ENCODE measurements around the gene RNU5D-1.

RNU5D-1 gene

DNA sequence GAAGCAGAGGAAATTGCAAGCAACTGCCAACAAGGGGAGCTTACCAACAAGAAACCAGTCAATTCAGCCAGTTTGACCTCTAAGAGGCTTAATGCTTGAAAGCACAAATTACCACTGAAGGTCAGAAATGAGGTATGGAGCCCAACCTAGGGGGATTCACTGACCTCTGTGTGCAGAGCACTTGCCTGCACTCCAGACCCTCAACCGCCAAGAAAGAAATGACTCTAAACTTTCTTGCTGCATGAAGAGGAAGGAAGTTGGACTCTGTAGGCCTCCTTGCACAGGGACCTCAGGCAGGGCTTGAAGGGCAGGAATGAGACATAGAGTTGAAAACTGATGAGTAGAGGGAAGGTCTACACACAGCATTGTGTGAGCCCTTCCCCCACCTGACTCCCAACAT, 46.4 kb downstream of the RNU5D-1 start:
- no peak overlapping the region for H3K9ac ChIP-seq (ENCODE audit: low read length)
- no peaks in the 10 kb centered on the region for H3K27me3 ChIP-seq (replicated peaks; ENCODE audit: insufficient read depth, low read length)
- H3K36me3 ChIP-seq (replicated peaks; ENCODE audit: insufficient read depth, low read length): no peaks in the 10 kb centered on the region
- no peak for DNase-seq
- no peaks in the 10 kb centered on the region for H4K20me1 ChIP-seq (ENCODE audit: insufficient read depth, low read length)
- H2AFZ ChIP-seq (ENCODE audit: low read length): no peak overlapping the region
- no peak overlapping the region for H3K4me3 ChIP-seq (ENCODE audit: low read length)
- no peak overlapping the region for H3K27ac ChIP-seq (ENCODE audit: low read length)
- no peaks in the 10 kb centered on the region for H3F3A ChIP-seq (ENCODE audit: insufficient read depth, low read length)
- H3K9me2 ChIP-seq (replicated peaks; ENCODE audit: insufficient read depth, low read length): no peaks in the 10 kb centered on the region
- H3K4me2 ChIP-seq (ENCODE audit: low read depth, low read length): no peak overlapping the region
- no peak for TF ChIP-seq EZH2phosphoT487 (IDR thresholded peaks at IDR 0.05; ENCODE audit: low read length)
- TF ChIP-seq, protein P1, sequence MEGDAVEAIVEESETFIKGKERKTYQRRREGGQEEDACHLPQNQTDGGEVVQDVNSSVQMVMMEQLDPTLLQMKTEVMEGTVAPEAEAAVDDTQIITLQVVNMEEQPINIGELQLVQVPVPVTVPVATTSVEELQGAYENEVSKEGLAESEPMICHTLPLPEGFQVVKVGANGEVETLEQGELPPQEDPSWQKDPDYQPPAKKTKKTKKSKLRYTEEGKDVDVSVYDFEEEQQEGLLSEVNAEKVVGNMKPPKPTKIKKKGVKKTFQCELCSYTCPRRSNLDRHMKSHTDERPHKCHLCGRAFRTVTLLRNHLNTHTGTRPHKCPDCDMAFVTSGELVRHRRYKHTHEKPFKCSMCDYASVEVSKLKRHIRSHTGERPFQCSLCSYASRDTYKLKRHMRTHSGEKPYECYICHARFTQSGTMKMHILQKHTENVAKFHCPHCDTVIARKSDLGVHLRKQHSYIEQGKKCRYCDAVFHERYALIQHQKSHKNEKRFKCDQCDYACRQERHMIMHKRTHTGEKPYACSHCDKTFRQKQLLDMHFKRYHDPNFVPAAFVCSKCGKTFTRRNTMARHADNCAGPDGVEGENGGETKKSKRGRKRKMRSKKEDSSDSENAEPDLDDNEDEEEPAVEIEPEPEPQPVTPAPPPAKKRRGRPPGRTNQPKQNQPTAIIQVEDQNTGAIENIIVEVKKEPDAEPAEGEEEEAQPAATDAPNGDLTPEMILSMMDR (IDR thresholded peaks at IDR 0.05; ENCODE audit: low read length): no peak
- H3K9me3 ChIP-seq (replicated peaks; ENCODE audit: insufficient read depth, low read length): no peaks in the 10 kb centered on the region
- no peaks in the 10 kb centered on the region for H3K4me1 ChIP-seq (ENCODE audit: low read length)
- H3K79me2 ChIP-seq (ENCODE audit: low read length): no peaks in the 10 kb centered on the region

DNA sequence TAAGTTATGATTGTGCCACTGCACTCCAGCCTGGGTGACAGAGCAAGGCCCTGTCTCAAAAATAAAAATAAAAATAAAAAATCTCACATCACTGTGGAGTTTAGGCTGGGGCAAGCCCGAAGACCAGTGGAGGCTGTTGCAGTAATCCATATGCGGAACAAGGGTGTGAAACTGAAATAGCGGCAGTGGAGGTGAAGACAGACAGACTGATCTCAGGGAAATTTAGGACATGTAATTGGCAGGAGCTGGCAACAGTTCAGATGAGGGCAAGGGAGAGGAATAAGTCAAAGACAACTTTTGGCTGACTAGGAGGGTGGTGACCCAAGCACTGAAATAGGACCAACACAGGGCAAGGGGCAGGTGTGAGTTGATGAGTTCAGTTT, 48.1 kb downstream of the RNU5D-1 start:
- Histone ChIP-seq H3K9me3 (replicated peaks; ENCODE audit: insufficient read depth, low read length) (no peaks in the 10 kb centered on the region), H2AFZ (ENCODE audit: low read length) (no peak overlapping the region), H3K27ac (ENCODE audit: low read length) (no peak overlapping the region), H3K9ac (ENCODE audit: low read length) (no peak overlapping the region), H3K79me2 (ENCODE audit: low read length) (no peaks in the 10 kb centered on the region), H3K4me2 (ENCODE audit: low read depth, low read length) (no peak overlapping the region), H3F3A (ENCODE audit: insufficient read depth, low read length) (no peaks in the 10 kb centered on the region), H3K4me3 (ENCODE audit: low read length) (no peak overlapping the region), H3K9me2 (replicated peaks; ENCODE audit: insufficient read depth, low read length) (no peaks in the 10 kb centered on the region), H3K4me1 (ENCODE audit: low read length) (no peaks in the 10 kb centered on the region), H3K36me3 (replicated peaks; ENCODE audit: insufficient read depth, low read length) (no peaks in the 10 kb centered on the region), H4K20me1 (ENCODE audit: insufficient read depth, low read length) (no peaks in the 10 kb centered on the region), H3K27me3 (replicated peaks; ENCODE audit: insufficient read depth, low read length) (no peaks in the 10 kb centered on the region)
- TF ChIP-seq EZH2 (optimal IDR thresholded peaks at IDR 0.05; ENCODE audit: low read depth, low read length): no peak
- TF ChIP-seq EZH2phosphoT487 (IDR thresholded peaks at IDR 0.05; ENCODE audit: low read length): no peak
- TF ChIP-seq, protein P1 (IDR thresholded peaks at IDR 0.05; ENCODE audit: low read length): no peak
- no peak for DNase-seq

DNA sequence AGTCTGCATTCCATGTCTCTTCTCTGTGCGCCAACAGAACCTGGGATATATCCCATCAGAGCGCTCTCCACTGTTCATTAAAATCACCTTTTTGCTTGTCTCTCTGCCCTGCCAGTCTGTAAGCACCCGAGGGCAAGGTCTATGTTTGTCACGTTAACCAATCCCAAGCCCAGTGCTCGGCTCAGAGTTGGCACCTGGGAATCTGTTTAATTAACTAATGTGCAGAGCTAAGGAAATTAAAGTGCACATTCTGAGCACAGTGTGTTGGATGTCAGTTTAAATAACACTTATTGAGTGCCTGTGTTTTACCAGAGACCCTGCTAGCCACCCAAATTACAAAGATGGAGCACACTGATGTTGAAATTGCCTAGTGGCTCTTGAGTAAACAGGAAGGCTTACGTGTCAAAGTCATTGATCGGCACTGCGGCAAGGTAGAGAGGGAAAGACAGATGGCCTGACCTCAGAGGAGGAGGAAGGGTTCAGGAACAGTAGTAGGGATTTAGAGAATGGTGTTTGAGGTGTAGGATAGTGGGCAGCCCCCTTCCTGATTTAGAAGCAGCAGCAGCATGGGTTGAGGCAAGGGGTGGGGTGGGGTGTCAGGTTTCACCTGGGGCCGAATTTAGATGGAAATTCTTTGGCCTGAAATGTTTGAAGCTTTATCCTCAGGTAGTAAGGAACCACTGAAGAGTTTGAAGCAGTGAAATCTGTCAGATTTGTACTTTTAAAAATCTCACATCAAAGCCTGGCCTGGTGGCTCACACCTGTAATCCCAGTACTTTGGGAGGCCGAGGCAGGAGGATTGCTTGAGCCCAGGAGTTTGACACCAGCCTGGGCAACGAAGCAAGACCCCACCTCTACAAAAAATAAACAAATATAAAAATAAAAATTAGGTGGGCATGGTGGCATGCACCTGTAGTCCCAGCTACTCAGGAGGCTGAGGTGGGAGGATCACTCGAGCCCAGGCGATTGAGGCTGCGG, 48.8 kb downstream of the RNU5D-1 start:
- Histone ChIP-seq H3K27ac (ENCODE audit: low read length) (no peak overlapping the region), H3K4me2 (ENCODE audit: low read depth, low read length) (no peak overlapping the region), H2AFZ (ENCODE audit: low read length) (no peak overlapping the region), H3K4me3 (ENCODE audit: low read length) (no peak overlapping the region), H3K36me3 (replicated peaks; ENCODE audit: insufficient read depth, low read length) (no peaks in the 10 kb centered on the region), H4K20me1 (ENCODE audit: insufficient read depth, low read length) (no peaks in the 10 kb centered on the region), H3F3A (ENCODE audit: insufficient read depth, low read length) (no peaks in the 10 kb centered on the region), H3K9me2 (replicated peaks; ENCODE audit: insufficient read depth, low read length) (no peaks in the 10 kb centered on the region), H3K79me2 (ENCODE audit: low read length) (no peaks in the 10 kb centered on the region), H3K9me3 (replicated peaks; ENCODE audit: insufficient read depth, low read length) (no peaks in the 10 kb centered on the region), H3K27me3 (replicated peaks; ENCODE audit: insufficient read depth, low read length) (no peaks in the 10 kb centered on the region), H3K9ac (ENCODE audit: low read length) (no peak overlapping the region), H3K4me1 (ENCODE audit: low read length) (peaks cover 2% of the 10 kb centered on the region; the same call in 1 of the 2 replicates)
- no peak for DNase-seq
- TF ChIP-seq EZH2phosphoT487 (IDR thresholded peaks at IDR 0.05; ENCODE audit: low read length) (no peak), EZH2 (optimal IDR thresholded peaks at IDR 0.05; ENCODE audit: low read depth, low read length) (no peak)
- TF ChIP-seq, protein P1 (IDR thresholded peaks at IDR 0.05; ENCODE audit: low read length): no peak

Measured in MM.1S (cell line).